ENCODE results near the gene AUTS2.

- TF ChIP-seq RAD21 (conservative IDR thresholded peaks at IDR 0.05) (no peak), CTCF (IDR thresholded peaks at IDR 0.05; ENCODE audit: poor library complexity, severe bottlenecking) (no peak), EZH2 (IDR thresholded peaks at IDR 0.05; ENCODE audit: borderline replicate concordance, insufficient read depth, low read length, poor library complexity, severe bottlenecking) (no peak), POLR2AphosphoS5 (IDR thresholded peaks at IDR 0.05) (no peak)
Measured at GRCh38 chr7:70830060-70830395, 1231.8 kb downstream of the AUTS2 start.
